Metanephros (tissue), 1 donor: ENCODE results near the gene OR4Q2. TPM values are rescaled to one million over a fixed set of nuclear protein-coding genes. Genes with fewer than 3 reads are reported as not detected.

Source experiments
- total RNA-seq: library from RNA; depleted of rRNA; stranded (reverse); fragments of >200 nt; gene quantifications from one replicate; pipeline ENCODE4 v1.2.3, GENCODE V29; 2014

The OR4Q2 gene
- not detected for total RNA-seq

GRCh38 chr14:20001863-20002262 lies at the start of gene OR4Q2:
OR4Q2 (plus strand) TSS chr14:20002163.

DNA sequence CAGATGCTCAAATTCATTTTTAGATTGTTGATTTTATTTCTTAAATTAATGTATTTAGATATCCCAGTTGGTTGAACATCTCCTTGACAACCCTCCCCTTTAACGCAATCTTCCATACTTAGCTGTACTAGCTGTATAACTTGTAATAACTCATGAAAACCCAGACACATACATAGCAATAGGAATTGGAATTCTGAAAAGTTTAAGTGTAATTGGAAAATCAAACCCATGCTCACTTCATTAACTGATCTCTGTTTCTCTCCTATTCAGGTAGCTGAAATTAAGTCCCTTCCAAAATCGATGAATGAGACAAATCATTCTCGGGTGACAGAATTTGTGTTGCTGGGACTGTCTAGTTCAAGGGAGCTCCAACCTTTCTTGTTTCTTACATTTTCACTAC lies 26.7 kb upstream of the OR4Q2 start, which contains the start of gene OR4K15:
TSS of gene OR4K15 (plus strand) at position 301 of the 400 bp plus-strand sequence. CDS start at position 301, 0 bp downstream.

DNA sequence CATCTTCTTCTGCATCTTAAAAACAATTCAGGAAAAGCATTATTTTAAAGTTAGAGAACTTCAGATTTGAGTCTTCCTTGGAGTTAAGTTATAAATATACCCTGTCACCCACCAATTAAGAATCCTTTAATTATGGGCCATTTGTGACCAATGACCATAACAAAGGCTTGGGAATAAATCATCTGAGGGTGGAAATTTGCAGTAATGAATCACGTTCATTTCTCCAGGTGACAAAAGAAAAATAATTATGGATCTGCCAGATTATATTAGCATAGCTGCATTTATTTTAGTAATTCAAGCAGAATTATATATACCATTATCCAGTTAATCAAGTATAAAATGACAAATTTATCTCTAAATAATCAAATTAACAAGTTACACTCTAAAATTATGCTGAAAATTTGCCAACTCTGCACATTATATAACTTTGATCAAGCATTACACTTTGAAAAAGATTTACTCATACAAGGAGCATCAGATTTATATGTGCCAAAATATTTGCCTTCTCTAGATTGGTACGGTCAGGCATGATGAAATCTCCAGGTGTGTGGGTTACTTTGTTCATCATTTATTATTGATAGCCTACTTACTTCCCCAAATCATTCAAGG lies 17.4 kb downstream of the OR4Q2 start, which contains the start of gene OR4K14:
TSS of gene OR4K14 (minus strand) at position 51 of the 609 bp plus-strand sequence. CDS start 4,114 bp downstream, outside the sequence.

DNA sequence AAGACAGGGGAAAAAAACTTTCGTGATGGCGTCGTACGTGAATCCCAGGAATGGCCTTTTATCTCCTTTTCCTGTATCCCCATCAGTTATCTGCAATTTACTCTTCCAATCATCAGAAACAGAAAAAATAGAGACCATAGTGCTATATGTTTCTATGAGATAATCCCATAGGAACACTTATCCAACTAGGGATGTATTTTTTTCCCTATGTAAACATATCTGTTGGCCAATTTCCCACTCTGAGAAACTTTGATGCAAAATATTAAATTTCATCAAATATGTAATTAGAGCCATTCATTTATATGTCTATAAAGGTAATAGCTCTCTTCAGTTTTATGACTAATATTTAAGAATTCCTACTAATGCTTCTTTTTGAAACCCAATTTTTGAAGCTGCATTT lies 34.0 kb downstream of the OR4Q2 start, which contains the start of gene OR4K13:
TSS of gene OR4K13 (minus strand) at position 101 of the 400 bp plus-strand sequence. CDS start 1,280 bp downstream, outside the sequence.

Other genes with a start within 250 kb of the OR4Q2 start
- not detected for gene OR4M1, start 228.7 kb upstream of the OR4Q2 start, total RNA-seq
- not detected for gene OR4N2, start 198.4 kb upstream of the OR4Q2 start, total RNA-seq
- not detected for gene OR4K2, start 127.0 kb upstream of the OR4Q2 start, total RNA-seq
- not detected for gene OR4K5, start 81.6 kb upstream of the OR4Q2 start, total RNA-seq
- gene OR4K1, start 71.2 kb upstream of the OR4Q2 start, total RNA-seq, result not detected
- gene OR4K15, start 26.6 kb upstream of the OR4Q2 start, total RNA-seq, result not detected
- gene OR4K14, start 17.1 kb downstream of the OR4Q2 start, total RNA-seq, result not detected
- not detected for gene OR4K13, start 33.9 kb downstream of the OR4Q2 start, total RNA-seq
- gene OR4L1, start 57.9 kb downstream of the OR4Q2 start, total RNA-seq, result not detected
- not detected for gene OR4K17, start 108.6 kb downstream of the OR4Q2 start, total RNA-seq
- not detected for gene OR4N5, start 136.7 kb downstream of the OR4Q2 start, total RNA-seq
- not detected for gene OR11G2, start 188.7 kb downstream of the OR4Q2 start, total RNA-seq
- not detected for gene OR11H6, start 221.5 kb downstream of the OR4Q2 start, total RNA-seq
- gene OR11H7, start 226.8 kb downstream of the OR4Q2 start, total RNA-seq, result not detected
- not detected for gene OR11H4, start 237.1 kb downstream of the OR4Q2 start, total RNA-seq